Right lobe of liver (tissue), 6 donors: Measurements from ENCODE around the gene DGKE. TPM values are rescaled to one million over a fixed set of nuclear protein-coding genes. Genes with fewer than 3 reads are reported as not detected.

Experiments used
- ATAC-seq, 4 donors: fragments of 200-7000 bp; cut with Tn5 transposase; one replicate each; pipeline ENCODE4 v1.9.1; 2020; ENCODE audit warnings: mild to moderate bottlenecking in 4 of 4, moderate library complexity in 4 of 4
- DNase-seq, 3 donors: peaks; one replicate each; pipeline ENCODE4 v3.0.0-alpha.2; 2020
- H3K27ac ChIP-seq, 3 donors: fragments of 200-600 bp; one replicate each; pipeline ENCODE4 v1.8.0; 2022
- H3K27me3 ChIP-seq, 2 donors: fragments of 200-600 bp; one replicate each; pipeline ENCODE4 v1.8.0; 2022
- H3K36me3 ChIP-seq, 4 donors: fragments of 200-600 bp; sonication (generic) in 1 of 4; one replicate each; pipeline versions ENCODE4 v1.5.1 to v1.8.0; 2017 to 2022; ENCODE audit warnings: control low read depth in 1 of 4
- H3K4me1 ChIP-seq, 4 donors: fragments of 200-600 bp; sonication (generic) in 1 of 4; one replicate each; pipeline versions ENCODE4 v1.5.1 to v1.8.0; 2017 to 2022; ENCODE audit warnings: control low read depth in 1 of 4
- H3K4me3 ChIP-seq, 3 donors: fragments of 200-600 bp; one replicate each; pipeline ENCODE4 v1.8.0; 2022
- H3K9me3 ChIP-seq, 4 donors: fragments of 200-600 bp; sonication (generic) in 1 of 4; one replicate each; pipeline versions ENCODE4 v1.5.1 to v1.8.0; 2017 to 2022; ENCODE audit warnings: control low read depth in 1 of 4
- POLR2A ChIP-seq: fragments of 450-650 bp; IDR thresholded peaks from one replicate; pipeline ENCODE4 v1.6.1; 2017; ENCODE audit warnings: antibody characterized with exemption, mild to moderate bottlenecking
- WGBS: methylation state at CpG from one replicate; pipeline ENCODE4 v1.1.6; 2018; ENCODE audit warnings: low coverage, low lambda C conversion rate; ENCODE audit not compliant: insufficient coverage; ENCODE audit errors: missing lambda C conversion rate; 5-methylcytosine and 5-hydroxymethylcytosine counted together
- intact Hi-C, 2 donors: fragments of 100-400 bp; cut with DNase I; formaldehyde crosslinking; loops; one replicate each; pipeline versions ENCODE4 v1.11.2 to v1.14.1; 2022
- total RNA-seq, 6 experiments: library from RNA; depleted of rRNA in 2 of 6; stranded (reverse); fragments of >200 nt in 2 of 6; fragmentation: NEBNext Ultra II Directional in 3 of 6; extraction: Animal tissue kit (Norgen Biotek cat#: 25700) in 3 of 6; gene quantifications; one replicate each; pipeline versions ENCODE4 v1.1.0 to v1.2.4, GENCODE V29; 2016 to 2023
- TF ChIP-seq, protein P1 (sequence below), 4 donors: fragments of 200-600 bp in 3 of 4; fragments of 450-650 bp in 1 of 4; IDR thresholded peaks; one replicate each; pipeline versions ENCODE4 v1.5.1 to v1.8.0; 2016 to 2022; ENCODE audit warnings: antibody characterized with exemption in 4 of 4, mild to moderate bottlenecking in 2 of 4
- donor health status: DM: no; HTN: yes; CAD: no.
- donor health status: DM: no; HTN: no; CAD: no.
- donor health status: DM: no; HTN: no; CAD: no.
- donor health status: DM: no; HTN: yes; CAD: no.
- donor health status: DM: no; HTN: yes; CAD: no.

DGKE gene
- total RNA-seq, 6 experiments from 2014 or later = 2.2 to 10.4 (median 3.4) TPM

DNA sequence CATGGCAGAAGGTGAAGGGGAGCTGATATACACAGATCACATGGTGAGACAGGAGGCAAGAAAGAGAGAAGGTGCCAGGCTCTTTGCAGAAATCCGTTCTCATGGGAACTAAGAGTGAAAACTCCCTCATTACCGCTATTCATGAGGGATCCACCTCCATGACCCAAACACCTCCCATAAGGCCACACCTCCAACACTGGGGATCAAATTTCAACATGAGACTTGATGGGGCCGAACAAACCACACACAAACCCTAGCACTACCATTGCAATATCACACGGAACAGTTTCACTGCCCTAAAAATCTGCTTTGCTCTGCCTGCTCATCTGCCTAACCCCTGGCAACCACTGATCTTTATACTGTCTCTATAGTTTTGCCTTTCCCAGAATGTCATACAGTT is 35.0 kb upstream of the DGKE start:
- no peaks in the 10 kb centered on the region for H3K36me3 ChIP-seq
- DNase-seq = no peak
- H3K9me3 ChIP-seq = no peaks in the 10 kb centered on the region
- no peak overlapping the region for H3K27ac ChIP-seq
- ATAC-seq = no peak
- no peaks in the 10 kb centered on the region for H3K4me1 ChIP-seq
- TF ChIP-seq, protein P1, sequence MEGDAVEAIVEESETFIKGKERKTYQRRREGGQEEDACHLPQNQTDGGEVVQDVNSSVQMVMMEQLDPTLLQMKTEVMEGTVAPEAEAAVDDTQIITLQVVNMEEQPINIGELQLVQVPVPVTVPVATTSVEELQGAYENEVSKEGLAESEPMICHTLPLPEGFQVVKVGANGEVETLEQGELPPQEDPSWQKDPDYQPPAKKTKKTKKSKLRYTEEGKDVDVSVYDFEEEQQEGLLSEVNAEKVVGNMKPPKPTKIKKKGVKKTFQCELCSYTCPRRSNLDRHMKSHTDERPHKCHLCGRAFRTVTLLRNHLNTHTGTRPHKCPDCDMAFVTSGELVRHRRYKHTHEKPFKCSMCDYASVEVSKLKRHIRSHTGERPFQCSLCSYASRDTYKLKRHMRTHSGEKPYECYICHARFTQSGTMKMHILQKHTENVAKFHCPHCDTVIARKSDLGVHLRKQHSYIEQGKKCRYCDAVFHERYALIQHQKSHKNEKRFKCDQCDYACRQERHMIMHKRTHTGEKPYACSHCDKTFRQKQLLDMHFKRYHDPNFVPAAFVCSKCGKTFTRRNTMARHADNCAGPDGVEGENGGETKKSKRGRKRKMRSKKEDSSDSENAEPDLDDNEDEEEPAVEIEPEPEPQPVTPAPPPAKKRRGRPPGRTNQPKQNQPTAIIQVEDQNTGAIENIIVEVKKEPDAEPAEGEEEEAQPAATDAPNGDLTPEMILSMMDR (IDR thresholded peaks at IDR 0.05) = no peak
- TF ChIP-seq POLR2A = no peak
- intact Hi-C loops = no loop called here
- H3K27me3 ChIP-seq = no peaks in the 10 kb centered on the region
- WGBS = 17% methylated on average over 1 of the region's 4 CpGs
- no peak overlapping the region for H3K4me3 ChIP-seq

DNA sequence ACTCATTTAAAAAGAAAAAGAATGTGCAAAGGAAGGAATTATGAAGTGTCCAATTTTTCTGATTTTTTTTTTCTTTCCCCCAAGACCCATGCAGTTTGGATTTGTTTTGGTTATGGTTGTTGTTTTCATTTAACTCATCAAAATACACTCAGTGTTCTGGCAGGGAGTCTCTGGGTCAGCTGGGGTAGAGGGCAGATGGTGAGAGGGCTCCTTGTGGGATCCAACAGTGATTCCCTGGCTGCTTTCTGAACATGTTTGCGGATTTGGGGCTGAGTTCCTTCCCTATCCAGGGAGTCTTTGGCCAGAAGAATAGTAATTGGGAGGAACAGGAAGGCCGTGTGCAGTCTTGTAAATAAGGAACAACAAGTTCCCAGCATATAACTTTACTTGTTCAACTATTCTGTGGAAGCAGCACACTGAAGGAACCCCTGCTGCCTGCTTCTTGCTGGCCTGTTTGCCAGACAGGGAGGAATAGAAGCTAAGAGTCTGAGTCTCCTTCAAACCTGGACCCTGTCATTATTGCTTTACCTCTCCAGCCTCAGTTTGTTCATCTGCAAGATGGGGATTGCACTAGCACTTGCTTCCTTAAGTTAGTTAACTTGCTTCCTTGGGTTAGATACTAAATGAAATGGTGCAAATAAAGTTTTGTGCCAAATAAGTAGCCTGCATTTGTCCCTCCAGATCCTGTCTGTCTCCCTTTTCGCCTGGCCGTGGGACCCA is 32.3 kb upstream of the DGKE start:
- no peak overlapping the region for H3K4me3 ChIP-seq
- DNase-seq (no peak), ATAC-seq (peak in 1 of 4 donors; percentile 39)
- intact Hi-C loops = no loop called here
- no peaks in the 10 kb centered on the region for H3K36me3 ChIP-seq
- TF ChIP-seq POLR2A = no peak
- TF ChIP-seq, protein P1 (IDR thresholded peaks at IDR 0.05) = no peak
- no peak overlapping the region for H3K27ac ChIP-seq
- no peaks in the 10 kb centered on the region for H3K27me3 ChIP-seq
- 70% methylated on average over 2 of the region's 4 CpGs for WGBS
- no peaks in the 10 kb centered on the region for H3K4me1 ChIP-seq
- H3K9me3 ChIP-seq = no peaks in the 10 kb centered on the region

DNA sequence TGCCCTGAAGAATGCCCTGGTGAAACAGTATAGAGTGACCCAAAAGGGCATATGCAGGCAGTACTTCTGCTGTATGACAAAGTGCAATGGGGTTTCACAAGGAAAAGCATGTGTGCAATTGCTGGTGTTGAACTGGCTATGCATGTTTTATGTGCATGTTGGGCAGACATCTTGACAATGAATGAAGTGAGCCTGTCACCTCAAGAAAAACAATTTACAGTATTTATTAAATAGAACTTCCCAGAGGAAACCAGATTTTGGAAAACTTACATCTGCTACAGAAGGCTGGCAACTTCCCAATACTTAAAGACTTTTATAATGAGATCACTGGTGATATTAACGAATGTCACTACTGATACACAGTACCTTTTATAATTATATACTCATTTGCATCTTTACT is 30.9 kb upstream of the DGKE start:
- no peaks in the 10 kb centered on the region for H3K36me3 ChIP-seq
- DNase-seq = no peak
- H3K27ac ChIP-seq = no peak overlapping the region
- no peak for ATAC-seq
- H3K4me3 ChIP-seq = no peak overlapping the region
- WGBS = 69% methylated on average over 1 of the region's 1 CpG
- TF ChIP-seq, protein P1 (IDR thresholded peaks at IDR 0.05) = no peak
- no peak for TF ChIP-seq POLR2A
- intact Hi-C loops = no loop called here
- no peaks in the 10 kb centered on the region for H3K9me3 ChIP-seq
- H3K27me3 ChIP-seq = no peaks in the 10 kb centered on the region
- no peaks in the 10 kb centered on the region for H3K4me1 ChIP-seq

DNA sequence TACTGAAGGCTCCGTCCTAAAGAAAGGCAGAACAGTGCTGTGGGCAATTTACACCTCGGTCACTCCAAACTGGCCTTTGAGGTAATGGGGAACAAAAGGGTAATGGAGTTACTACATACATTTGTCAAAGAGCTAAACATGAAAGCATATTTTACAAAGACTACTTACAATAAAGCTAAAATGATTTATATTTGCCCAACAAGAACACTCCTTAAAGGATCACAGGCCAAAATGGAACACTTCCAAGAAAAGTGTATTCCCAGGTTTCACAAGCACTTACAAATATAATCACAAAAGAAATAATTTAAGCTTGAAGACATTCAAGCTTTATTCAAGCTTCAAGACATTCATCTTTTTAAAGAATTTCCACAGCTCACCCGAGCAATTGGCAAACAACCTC is 29.5 kb upstream of the DGKE start:
- no peaks in the 10 kb centered on the region for H3K27me3 ChIP-seq
- DNase-seq = no peak
- no peaks in the 10 kb centered on the region for H3K9me3 ChIP-seq
- intact Hi-C loops = no loop called here
- no peak for ATAC-seq
- WGBS = 100% methylated on average over 3 of the region's 3 CpGs
- no peaks in the 10 kb centered on the region for H3K4me1 ChIP-seq
- no peak overlapping the region for H3K4me3 ChIP-seq
- H3K27ac ChIP-seq = no peak overlapping the region
- TF ChIP-seq POLR2A = no peak
- TF ChIP-seq, protein P1 (IDR thresholded peaks at IDR 0.05) = no peak
- H3K36me3 ChIP-seq = no peaks in the 10 kb centered on the region
